Activated CD4-positive, alpha-beta T cell treated with anti-CD3 and anti-CD28 coated beads for 1 hour (primary cell): Measurements from ENCODE around the gene RAI14.
"Not testable (repeated sequence)": the region's sequence is repeated elsewhere in the genome, so short reads cannot be mapped to it uniquely, and the experiment has no call there.

Experiments
- DNase-seq: peaks from one replicate; pipeline ENCODE4 v3.0.0-alpha.2; 2020

Gene RAI14

DNA sequence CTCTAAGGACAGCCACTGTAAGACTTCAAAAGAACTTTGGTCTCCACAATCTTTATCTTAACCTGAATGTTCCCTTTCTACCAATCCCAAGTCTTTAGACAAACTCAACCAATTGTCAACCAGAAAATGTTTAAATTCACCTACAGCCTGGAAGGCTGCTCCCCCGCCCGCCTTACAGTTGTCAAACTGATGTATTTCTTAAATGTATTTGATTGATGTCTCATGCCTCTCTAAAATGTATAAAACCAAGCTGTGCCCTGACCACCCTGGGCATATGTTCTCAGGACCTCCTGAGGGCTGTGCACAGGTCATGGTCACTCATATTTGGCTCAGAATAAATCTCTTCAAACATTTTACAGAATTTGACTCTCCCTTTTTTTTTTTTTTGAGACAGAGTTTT lies 45.3 kb downstream of the RAI14 start:
- DNase-seq, result not testable (repeated sequence)

DNA sequence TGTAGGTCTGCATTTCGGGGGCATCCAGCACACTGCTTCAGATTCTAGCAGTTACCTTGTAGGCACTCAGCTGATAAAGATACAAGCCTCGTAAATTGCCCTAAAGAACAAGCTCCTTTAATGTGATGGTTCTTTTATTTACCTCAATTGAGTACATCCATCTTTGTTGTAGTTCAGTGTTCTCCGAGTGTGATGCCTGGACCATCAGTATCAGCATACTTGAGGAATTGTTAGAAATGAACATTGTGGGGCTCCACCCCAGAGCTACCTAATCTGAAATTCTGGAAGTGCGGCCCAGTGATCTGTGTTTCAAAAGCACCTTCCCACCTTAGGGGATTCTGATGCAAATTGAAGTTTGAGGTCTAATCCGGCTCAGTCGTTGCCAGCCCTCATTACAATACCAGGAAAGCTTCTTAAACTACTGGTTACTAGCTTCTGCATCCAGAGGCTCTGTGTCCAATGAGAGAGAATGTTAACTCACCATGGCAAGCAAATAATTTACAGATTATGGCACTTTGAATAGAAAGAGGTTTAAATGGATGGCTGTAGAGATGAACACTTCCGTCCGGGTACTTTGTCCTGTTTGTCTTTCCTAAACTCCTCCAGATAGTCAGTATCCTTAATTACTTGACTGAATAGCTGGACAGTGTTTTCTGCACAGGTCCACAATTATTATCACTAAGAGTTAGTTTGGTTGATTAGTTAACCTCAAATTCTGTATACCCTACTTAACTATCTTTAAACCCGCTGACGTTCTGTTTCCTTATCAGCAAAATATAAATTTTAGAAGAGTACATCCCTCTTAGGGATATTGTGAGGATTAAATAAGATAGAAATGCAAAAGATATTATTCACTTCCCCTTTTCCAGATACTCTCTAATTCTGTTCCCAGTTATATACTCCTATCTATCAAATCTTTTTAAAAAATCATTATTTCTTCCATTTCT lies 47.9 kb downstream of the RAI14 start:
- no peak for DNase-seq

DNA sequence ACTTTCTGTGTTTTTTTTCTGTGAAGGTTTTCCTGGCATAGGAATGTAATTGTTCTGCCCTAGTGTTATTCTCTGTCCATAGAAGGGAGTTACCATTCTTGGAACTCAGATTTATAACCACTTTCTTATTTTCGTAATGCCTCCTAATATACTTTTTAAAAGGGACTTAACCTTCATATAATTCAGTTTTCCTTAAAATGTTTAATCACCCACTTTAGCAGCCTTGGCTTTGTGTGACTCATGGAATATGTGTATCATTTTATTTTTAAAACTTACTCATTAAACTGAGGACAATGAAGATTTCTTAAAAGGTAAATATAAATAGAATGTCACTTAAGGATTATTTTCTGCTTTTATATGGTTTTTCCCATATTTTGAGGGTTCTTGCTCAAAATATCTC lies 50.0 kb downstream of the RAI14 start:
- no peak for DNase-seq

DNA sequence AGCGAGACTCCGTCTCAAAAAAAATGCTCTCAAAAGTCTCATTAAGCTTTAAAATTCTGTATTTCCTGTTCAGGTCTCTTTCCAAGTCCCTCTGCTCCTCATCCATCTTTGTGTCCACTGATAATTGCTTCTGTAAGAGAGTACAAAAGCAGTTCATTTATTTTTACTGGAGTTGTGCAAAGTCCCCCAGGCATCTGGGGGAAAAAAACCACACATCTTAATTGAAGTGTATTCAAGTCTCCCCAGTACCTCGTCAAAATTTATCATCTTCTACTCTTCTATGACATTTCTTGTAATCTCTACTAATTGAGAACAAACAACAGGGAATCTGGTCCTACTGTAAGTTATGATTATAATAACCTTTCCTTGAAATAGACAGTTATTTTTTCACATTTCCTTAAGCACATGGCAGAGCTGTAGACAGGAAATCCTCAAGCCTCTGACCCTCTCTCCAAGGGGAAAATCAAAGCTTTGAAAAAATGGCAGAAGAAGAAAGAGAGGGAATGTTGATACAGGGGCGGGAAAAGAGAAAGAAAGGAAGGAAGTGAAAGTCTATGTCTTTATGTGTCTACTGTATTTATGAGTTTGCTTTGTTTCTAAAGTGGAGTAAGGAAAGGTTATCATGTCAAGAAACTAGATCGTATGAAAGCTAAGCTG lies 51.5 kb downstream of the RAI14 start:
- no peak for DNase-seq

DNA sequence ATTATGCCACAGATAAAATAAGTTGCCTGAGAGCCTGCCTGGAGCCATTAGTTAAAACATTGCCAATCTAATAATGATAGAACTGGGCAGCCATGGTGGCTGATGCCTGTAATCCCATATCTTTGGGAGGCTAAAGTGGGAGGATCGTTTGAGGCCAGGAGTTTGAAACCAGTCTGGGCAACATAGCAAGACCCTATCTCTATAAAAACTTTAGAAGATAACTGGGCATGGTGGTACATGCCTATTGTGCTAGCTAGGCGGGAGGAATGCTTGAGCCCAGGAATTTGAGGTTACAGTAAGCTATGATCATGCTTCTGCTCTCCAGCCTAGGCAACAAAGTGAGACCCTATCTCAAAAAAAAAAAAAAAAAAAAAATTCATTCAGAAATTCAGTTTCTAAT lies 52.6 kb downstream of the RAI14 start:
- DNase-seq, result no peak

DNA sequence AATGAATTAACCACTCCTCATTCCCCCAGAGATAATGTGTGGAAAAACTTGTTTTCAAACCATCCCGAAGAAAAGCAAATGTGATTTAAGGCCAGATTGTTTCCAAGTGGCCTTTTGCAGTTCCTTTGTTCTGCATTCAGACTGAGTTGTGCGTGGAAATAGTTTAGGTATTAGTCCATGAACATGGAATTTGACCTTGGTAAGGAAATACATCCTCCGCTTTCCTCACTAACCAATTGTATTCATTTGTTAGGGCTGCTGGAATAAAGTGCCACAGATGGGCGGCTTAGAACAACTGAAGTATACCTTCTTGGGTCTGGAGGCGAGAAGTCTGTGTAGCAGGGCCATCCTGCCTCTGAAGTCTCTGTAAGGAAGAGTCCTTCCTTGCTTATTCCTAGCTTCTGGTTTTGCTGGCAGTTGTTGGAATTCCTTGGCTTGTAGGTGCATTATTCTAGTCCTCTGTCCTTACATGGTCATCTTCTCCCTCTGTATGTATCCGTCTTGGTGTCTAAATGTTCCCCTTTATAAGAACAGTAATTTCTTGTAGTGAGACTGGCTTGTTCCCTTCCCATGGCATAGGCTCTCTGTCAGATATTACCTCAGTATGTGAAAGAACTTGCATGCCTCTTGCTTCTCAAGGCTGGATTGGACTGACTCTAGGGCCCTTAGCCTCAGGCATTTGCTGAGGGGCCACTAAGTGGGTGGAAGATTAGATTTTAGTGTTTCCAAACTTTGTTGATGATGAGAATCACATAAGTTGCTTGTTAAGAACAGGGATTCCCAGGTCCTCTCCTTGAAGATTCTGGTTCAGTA lies 53.9 kb downstream of the RAI14 start:
- no peak for DNase-seq

DNA sequence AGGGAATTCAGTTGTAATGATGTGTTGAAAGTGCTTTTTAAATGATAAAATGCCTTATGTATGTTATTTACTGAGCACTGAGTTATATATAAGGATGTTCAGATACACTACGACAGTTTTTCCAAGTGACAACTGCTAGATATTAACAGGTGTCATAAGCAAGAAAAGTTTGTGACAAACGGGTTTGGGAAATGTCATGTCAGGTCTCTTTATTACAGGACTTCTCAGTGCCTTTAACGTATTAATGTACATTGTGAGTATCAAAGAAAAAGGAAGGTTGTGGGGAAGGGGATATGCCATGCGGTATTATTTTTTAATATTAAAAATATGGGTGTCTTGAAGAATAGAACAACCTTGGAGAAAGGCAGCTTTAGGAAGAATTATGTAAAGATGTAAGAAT lies 56.4 kb downstream of the RAI14 start:
- DNase-seq, result no peak

DNA sequence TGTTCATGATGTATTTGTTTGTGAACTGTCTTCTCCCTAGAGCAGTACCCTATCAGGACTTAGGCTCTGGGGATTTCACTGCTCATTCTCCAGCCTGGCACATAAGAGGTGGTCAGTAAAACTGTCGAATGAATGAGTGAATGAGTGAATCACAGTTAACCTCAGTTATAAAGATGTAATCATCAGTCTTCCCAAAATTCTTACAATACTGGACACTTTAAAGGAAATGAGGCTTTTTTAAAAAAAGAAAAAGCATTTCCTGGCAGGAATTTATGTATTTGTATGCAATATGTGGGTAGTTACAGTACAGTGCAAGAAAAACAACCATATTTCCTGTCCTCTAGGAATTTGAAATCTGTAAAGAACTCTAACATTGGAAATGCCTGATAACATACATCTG lies 59.6 kb downstream of the RAI14 start:
- no peak for DNase-seq

DNA sequence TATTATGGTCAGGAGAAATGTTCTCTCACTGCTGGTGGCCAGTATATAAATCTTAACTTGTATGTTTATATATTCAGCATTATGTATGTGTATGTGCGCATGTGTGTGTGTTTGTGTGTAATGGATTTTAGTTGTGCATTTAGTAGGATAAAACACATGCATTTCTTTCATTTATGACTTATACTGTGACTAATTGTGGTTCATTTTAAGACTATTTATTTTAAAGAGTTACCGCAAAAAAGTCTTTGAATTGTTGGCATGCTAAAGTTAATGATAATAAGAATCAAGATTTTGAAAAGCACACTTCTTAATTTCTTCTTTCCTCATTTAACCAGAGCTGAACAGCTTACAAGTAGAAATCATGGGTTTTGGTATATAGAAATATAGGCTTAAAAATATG lies 60.9 kb downstream of the RAI14 start:
- DNase-seq, result no peak

DNA sequence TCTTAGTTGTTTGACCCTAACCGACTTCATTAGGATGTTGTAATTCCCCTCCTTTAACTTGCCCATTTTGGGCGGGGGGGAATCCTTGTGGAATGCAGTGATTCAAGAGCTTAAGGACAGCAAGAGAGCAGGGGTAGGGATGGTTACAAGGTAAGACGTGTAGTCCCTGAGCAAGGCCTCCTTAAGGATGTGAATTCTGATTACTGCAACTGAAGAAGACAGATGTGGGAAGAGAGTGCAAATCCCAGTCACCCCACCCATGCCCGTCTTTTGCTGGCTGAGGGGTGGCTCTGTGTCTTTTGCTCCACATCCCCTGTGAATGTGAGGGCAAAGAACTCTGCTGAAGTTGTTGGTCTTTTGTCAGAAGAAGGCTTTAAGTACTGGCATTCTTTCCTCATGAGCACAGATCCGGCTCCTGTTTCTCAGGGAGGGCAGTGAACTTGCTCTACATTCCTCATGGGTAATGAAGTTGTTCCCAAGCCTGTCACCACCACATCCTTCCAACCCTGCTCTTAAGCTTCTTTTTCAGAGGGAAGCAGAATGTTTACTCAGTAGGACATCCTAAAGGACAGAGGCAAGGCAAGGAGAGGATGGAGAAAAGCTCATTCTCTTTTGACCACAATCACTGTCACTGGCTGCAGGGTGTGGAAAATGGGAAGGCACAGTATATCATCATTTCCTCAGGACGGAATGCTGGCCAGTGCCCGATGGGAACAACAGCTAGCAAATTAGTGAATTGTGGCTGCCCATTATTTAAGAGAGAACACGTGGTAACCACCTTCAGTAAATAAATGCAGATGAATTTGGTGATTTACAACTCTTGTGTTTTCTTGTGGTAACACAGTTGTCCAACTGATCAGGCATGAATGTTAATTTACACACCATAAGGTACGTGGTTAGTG lies 61.5 kb downstream of the RAI14 start:
- no peak for DNase-seq

DNA sequence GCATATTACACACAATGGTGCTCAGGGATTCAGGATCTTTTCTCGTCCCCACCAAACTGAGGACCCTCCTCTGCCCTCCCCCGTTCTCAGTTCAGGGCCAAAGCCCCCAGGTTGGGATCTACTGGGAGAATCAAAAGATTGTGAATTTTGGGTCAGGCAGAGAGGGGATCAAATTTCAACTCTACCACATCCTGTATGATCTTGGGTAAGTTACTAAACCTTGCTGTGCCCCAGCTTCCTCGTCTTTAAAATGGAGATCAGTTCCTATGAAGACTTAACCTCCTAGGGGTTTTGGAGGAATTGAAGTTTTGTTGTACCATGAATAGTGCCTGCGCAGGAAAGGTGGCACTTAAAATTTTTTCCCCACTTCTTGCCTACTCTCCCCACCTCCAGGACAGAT lies 62.4 kb downstream of the RAI14 start:
- DNase-seq, result no peak

DNA sequence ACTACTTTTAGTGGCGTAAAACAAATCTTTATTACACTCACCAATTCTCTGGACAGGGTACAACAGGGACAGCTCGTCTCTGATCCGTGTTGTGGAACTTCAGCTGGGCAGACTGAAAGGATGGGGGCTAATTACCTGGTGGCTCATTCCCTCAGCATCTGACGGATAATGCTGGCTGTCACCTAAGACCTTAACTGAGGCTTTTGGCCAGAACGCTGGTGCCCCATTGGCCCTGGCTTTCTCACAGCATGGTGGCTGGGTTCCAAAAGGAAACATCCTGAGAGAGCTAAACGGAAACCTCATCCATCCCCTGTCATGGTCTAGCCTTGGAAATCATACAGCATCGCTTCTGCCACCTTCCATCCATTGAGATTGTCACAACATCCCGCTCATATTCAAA lies 62.9 kb downstream of the RAI14 start:
- no peak for DNase-seq

DNA sequence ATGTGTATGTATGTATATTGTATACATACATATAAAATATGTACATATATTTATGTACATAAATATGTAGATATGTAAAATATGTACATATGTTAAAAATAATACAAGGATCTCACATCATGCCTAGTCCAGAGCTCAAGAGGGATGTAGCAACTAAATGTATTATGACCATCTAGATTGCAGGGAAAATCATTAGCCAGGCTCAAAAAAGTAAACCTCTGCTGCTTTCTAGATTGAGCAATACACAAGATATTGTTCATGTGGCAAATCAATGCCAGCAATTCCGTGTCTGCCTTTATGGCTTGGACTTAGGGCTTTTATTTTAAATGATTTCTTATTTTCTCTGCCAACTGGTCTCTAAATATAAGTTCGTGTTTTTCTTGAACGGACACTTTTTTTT lies 65.2 kb downstream of the RAI14 start:
- DNase-seq, result no peak

DNA sequence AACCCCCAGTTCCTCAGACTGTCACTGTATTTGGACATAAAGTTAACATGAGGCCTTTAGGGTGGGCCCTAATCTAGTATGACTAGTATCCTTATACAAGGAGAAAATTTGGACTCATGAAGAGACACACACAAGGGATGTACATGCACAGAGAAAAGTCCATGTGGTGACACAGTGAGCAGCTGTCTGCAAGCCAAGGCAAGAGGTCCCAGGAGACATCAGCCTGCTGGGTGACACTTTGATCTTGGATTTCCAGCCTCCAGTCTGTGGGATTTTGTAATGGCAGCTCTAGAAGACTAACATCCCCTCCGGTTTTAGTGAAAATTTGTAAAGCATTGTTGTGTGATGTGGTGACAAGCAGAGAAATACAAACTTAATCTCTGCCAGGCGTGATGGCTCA lies 66.1 kb downstream of the RAI14 start:
- DNase-seq, result no peak

DNA sequence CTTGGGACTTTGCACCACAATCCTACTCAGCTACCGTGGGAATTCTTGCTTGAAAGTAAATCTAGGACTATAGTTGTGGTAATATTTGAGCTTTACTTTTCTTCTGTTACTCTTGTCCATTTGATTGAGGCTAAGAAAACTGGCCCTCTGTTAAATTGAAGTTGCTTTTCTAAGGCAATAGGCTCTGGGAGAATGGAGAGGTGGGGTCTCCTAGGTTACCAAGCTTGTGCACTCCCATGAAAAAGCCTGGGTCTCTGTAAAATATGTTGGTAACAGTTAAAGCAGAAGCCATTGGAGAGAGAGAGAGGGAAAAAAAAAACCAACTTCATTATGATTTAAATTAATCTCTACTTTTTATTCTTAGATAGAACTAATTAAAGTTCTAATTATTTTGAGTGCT lies 68.6 kb downstream of the RAI14 start:
- DNase-seq, result no peak

DNA sequence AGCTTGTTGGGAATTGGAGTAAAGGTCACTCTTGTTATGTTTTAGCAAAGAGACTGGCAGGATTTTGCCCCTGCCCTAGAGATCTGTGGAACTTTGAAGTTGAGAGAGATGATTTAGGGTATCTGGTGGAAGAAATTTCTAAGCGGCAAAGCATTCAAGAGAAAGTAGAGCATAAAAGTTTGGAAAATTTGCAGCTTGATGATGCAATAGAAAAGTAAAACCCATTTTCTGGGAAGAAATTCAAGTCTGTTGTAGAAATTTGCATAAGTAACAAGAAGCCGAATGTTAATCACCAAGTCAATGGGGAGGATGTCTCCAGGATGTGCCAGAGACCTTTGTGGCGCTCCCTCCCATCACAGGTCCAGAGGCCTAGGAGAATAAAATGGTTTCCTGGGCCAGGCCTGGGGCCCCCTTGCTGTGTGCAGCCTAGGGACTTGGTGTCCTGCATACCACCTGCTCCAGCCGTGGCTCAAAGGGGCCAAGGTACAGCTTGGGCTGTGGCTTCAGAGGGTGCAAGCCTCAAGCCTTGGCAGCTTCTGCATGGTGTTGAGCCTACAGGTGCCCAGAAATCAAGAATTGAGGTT lies 71.1 kb downstream of the RAI14 start:
- not testable (repeated sequence) for DNase-seq

DNA sequence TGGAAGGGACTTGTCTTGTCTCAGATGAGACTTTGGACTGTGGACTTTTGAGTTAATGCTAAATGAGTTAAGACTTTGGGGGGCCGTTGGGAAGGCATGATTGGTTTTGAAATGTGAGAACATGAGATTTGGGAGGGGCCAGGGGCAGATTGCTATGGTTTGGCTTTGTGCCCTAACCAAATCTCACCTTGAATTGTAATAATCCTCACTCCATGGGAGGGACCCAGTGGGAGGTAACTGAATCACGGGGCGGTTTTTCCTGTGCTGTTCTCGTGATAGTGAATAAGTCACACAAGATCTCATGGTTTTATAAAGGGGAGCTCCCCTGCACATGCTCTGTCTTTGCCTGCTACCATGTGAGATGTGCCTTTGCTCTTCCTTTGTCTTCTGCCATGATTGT lies 72.1 kb downstream of the RAI14 start:
- DNase-seq, result no peak

DNA sequence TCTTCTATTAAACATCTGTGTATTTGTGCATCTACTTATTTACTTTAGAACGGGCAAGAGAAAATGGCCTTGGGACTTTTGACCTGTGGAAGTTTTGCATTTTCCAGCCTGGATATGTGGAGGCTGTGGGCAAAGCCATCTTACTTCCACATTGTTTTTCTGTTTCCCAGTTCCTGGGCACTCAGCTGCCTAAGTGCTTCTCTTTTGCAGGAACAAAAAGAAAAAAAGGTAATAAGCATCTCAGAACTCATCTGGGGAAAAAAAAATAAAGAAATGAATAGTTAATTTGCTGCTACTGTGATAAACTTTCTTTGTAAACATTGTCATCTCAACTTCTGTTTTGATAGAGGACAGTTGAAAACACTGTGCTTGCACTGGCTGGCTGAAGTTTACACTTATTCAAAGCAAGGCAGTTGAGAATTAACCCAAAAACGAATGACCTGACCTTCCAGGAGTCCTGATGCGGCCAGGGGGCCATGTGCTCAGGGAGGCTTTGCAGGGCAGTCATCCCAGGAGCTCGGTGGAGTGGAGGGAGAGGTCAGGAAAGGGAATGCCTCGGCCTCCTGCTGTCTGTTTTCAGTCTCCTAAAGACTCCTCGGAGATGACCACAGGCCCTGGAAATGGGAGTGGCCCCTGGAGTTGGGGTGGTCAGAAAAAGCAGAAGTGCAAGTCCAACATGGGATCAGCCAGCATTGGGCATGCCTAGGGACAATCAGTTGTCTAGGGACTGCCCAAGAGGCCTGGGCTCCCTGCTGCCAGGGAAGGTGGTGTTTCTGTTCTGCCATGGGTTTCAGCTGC lies 75.5 kb downstream of the RAI14 start:
- no peak for DNase-seq

DNA sequence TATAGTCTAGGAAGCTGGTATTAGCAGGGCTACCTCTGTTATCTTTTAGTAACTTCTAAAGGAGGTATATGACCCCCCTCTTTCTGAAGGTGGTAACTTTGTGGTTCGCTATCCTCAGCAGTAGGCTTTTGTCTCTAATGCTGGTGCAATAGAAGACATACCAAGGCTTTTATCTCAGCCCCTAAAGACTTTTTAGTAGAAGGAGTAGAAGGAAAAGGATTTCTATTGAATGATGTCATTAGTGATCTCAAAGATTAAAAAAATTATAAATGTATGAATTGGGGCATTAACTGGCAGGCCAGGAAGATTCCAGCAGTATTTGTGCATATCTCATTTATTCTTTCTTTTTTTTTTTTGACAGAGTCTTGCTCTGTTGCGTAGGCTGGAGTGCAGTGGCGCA lies 78.2 kb downstream of the RAI14 start:
- DNase-seq, result no peak

DNA sequence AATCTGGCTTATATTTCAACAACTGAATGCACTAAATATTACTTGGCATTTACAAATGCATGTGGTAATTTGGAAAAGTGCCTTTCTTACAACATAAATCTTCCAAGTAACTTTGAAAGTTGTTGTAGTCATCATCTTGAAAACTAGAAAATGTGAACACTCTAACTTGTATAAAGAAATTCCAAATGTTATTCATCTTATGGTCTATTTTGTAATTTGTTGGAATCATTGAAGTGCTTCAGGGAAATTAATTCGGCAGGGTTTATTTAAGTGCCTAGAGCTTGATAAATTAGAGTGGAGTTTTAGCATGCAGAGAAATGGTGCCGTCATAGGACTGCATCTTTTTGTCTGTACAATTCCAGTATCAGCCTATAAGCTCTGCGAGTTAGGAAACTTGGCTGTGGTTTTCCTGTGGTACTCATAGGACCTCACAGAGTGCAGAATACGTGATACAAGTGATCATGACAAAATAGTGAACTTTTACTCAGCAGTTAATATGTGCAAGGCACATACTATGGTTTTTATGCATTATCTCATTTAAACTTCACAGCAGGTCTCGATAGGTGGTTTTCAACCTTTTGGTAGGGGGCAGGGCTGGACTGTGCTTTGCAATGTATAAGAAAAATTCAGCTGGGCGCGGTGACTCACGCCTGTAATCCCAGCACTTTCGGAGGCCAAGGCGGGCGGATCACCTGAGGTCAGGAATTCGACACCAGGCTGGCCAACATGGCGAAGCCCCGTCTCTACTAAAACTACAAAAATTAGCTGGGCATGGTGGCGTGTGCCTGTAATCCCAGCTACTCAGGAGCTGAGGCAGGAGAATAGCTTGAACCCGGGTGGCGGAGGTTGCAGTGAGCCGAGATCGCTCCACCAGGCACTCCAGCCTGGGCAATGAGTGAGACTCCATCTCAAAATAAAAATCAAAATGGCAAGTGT lies 79.6 kb downstream of the RAI14 start:
- DNase-seq, result no peak
